NCI-H2107 treated with DMSO at 0.1 percent for 48 hours (cell line): ENCODE results near the gene CTBP2.
"Not testable (repeated sequence)": the region's sequence is repeated elsewhere in the genome, so short reads cannot be mapped to it uniquely, and the experiment has no call there.

ENCODE experiments used
- DNase-seq: peaks from one replicate; lab custom pipeline; 2025; ENCODE audit not compliant: unreplicated experiment; lab: John Stamatoyannopoulos, UW

CTBP2 gene

DNA sequence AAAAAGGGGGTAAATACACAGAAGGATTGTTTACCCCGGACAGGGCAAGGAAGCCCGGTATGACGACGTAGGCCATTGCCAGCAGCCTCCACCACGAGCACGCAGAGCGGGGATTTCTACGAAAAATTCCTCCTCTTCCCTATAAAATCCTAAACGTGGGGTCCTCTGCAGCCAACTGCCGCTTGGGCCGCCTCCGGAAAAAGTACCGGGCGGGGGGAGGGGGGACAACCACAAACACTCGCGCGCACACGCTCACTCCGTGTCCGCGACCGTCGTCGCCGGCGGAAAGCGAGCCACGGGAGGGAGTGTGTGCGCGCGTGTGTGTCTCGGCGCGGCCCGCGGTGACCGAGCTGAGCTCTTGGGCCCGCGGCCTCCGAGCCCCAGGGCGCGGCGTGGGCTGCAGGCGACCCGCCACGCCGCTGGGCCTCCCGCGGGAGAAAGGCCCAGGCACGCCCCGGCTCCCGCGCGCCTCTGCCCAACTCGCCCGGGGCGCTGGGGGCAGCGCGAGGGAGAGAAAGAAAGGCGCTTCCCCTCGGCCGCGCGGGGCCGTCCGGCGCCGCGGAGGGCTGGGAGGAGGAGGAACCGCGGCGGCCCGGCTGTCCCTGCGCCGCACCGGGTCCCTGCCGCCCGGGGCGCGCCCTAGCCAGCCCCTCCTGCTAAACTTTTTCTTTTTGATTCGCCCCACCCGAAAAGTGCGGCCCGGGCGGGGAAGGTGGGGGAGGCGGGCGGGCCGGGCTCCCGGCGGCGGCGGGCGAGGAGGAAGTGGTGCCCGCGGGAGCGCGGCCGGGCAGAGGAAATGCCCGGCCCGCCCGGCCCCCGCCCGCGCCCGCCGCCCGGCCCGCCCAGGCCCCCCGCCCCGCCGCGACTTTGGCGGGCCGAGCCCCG, 1.5 kb downstream of the CTBP2 start:
- no peak for DNase-seq

- no peak for DNase-seq
These were observed 2.1 kb downstream of the CTBP2 start for GRCh38 chr10:125158275-125158600.

GRCh38 chr10:125157505-125157904, 2.9 kb downstream of the CTBP2 start:
- DNase-seq, result no peak

DNA sequence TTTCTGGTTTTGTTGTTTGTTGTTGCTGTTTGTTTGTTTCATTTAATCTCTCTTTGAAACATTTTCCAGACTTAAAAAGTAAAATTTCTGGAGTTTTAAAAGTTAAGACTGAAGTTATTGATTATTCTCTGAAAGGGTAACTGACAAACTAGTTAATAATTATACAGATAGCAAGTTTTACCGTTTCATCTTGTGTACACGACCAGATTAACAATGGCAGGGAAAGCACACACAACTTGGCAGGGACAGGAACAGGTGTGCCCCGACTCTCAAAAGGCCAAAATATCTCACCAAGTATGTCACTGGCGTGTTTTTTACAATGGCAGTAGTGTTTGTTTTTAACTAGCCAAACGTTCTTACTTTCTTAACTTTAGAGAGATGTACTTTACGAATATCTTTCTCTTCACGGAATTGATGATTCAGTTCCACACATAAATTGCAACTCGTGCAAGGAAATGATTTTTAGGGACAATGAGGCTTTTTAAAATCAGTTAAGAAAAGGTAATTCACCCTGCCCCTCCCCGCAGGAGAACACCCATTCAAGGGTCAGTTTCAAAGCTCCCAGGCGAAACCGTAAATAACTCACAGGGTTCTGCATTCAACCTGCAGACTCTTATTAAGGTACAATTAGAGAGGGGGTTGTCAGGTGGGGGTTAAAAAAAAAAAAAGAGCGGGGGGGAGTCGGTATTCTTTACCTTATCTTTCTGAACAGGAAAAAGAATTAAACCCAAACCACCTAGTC, 3.5 kb downstream of the CTBP2 start:
- DNase-seq, result no peak

GRCh38 chr10:125156196-125156595, 4.2 kb downstream of the CTBP2 start:
- no peak for DNase-seq

DNA sequence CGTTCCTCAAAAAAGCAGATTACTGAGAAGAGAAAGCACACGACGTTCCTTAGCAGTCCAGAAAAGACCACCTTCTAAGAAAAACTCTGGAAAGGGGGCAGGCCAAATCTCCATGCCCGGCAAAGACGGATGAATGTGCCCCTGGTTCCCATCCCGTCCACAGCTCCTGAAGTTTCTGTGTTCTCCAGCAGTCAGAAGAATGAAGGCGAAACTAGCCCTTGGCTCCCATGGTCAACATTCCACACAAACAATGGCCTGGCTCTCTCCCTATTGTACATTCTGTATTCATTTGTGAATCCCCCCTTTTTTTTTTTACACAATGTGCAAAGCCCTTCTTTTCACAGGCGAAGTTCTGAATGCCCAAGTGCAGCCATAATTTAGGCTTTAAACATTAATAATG, 5.3 kb downstream of the CTBP2 start:
- no peak for DNase-seq

DNA sequence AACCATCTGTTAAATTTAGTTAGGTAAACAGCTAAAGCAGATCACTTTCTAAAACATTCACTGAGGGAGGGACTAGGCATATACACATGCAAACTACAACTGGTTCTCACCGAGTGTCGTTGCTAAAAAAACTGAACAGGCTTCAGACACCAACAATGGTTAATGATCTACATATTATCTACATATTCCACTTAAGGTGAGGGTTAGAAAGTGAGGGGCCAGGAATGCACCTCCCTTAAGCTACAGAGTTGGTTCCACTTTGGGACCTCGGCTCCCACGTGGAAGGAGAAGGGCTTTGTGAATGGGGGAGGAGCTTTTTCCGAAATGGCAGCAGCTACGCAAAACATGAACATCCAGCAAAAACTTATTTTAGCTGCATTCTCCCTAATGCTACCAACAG, 5.8 kb downstream of the CTBP2 start:
- no peak for DNase-seq

DNA sequence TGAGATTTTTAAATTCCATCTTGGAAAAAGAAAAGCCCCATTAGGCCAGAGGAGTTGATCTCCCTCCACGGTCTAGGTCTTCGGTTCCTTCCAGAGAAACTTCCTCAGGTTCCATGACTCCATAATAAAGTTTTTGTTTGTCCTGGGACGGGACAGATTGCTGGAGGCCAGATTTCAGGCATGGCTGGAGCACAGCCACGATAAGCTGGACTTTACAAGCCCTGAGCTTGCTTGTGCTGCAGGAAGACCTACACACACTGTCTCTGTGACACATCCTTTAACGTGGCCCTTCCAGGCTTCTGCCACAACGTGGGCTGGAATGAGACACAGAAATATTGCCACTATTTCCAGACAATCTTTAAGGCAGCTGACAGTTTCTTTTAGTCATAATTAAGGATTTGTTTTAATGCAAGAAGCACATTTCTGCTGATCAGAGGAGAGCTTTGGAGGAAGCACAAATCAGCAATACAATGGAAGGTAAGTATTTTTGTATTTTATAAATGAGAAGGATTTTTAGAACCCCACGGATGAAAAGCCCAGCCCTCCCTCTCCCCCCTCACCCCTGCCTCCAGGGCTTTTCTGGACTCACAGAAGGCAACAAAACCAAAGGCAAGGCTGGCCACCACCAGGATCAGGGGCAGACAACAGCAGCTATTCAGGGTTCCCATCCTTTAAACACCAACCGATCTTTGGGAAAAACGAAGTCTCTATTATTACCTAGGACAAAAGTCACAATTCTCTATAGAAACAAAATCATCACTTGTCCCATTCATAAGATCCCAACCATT, 6.5 kb downstream of the CTBP2 start:
- no peak for DNase-seq

DNA sequence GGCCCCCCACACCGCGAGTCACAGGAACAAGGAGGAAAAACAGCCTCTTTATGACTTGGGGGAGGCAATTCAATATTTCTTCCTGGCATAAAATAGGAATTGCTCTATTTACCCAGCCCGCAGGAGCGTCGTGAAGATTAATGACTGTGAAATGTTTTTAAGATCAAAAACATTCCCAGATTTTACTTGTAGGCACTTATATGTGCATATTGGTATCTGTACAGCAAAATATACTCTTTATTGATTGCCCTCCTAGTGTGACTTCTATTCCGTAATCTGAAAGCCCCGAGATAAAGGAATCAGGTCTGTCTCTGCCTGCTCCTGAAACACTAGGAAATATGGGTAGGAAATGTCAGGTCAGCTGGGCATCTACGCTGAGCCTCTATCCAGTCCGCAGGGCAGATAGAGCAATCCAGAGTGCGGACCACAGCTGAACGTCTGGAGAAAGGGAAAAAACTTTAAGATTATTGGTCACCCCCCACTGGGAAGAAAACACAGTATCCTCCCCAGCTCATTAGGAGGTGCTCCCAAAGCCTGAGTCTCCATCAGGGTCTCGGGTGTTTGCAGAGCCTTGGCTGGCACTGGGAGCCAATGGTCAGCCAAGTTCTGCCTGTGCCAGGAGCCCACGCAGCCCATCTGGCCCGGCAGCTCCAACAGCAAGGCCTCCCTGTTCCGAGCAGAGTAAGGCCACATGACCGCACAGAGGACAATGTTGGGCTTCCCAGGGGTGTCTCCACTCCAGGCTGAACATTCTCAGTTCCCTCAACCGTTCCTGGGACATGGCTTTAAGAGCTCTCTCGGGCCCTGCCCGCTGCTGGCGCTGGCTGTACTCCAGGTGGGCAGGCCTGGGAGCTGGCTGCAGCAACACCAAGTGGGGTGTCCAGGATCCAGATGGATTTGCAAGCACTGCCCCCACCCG, 7.7 kb downstream of the CTBP2 start:
- no peak for DNase-seq

- DNase-seq, result no peak
These were observed 8.6 kb downstream of the CTBP2 start for GRCh38 chr10:125151553-125152449.

GRCh38 chr10:125151170-125151552, 9.2 kb downstream of the CTBP2 start:
- no peak for DNase-seq

GRCh38 chr10:125150376-125151083, 9.8 kb downstream of the CTBP2 start:
- DNase-seq, result not testable (repeated sequence)

GRCh38 chr10:125149680-125150047, 10.7 kb downstream of the CTBP2 start:
- DNase-seq, result no peak

DNA sequence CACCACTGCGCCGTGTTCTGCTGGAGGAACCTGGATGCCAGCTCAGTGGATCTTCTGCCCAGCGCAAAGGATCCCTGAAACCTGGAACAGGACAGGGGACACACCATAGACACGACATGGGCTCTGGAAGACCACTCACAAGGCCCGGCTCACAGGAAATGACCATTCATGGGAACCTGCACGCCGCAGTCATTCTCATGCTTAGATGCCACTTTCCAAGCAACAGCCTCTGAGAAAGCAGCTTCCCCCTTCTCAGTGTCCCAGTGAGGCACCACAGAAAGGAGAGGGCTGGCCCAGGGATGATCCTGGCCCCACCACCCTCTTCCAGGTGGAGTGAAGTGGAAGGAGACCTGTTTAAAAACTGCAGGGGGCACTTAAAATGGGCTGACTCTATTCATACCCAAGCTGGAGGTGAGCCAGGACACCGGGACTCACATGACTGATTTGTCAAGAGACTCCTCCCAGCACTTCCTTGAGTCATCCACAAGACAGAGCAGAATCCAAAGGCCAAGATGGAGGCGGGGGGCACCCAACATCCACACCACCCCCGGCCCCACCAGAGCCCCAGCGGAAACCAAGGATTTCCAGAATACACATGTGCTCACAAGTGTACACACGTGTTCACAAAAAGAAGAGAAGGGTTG, 11.2 kb downstream of the CTBP2 start:
- peak; percentile 76 for DNase-seq

- no peak for DNase-seq
These were observed 11.8 kb downstream of the CTBP2 start for GRCh38 chr10:125148528-125148927.

- DNase-seq, result no peak
These were observed 12.4 kb downstream of the CTBP2 start for GRCh38 chr10:125147971-125148439.

- no peak for DNase-seq
These were observed 13.4 kb downstream of the CTBP2 start for GRCh38 chr10:125146791-125147579.

DNA sequence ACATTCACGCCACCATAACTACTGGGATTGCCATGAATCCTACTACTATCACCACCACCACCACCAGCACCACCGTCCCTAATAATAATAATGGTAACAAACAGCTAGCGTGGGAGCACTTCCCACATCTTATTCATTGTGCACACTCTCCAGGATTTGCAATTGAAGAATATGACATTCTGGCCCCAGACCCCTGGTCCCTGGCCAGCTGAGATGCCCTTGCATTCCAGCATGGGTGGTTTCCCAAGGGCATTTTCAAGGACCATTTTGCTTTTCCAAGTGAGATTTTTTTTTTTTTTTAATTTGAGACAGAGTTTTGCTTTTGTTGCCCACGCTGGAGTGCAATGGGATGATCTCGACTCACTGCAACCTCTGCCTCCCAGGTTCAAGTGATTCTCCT, 14.7 kb downstream of the CTBP2 start:
- no peak for DNase-seq
